Pancreas (tissue), 10 donors: Measurements from ENCODE around the gene PKD1L1. TPM values are rescaled to one million over a fixed set of nuclear protein-coding genes. Genes with fewer than 3 reads are reported as not detected.

Source experiments
- ATAC-seq, 4 donors: fragments of 200-7000 bp; cut with Tn5 transposase; one replicate each; pipeline versions ENCODE4 v1.8.0 to v1.9.1; 2020; ENCODE audit warnings: mild to moderate bottlenecking in 4 of 4, moderate library complexity in 4 of 4
- DNase-seq, 6 donors: peaks; one replicate each; pipeline ENCODE4 v3.0.0-alpha.2; 2020
- FAIRE-seq: peaks from 2 replicates; lab custom pipeline; 2012; peaks lifted over from hg19 to GRCh38; lab: Jason Lieb, UNC
- H3K27ac ChIP-seq, 4 donors: fragments of 200-600 bp; sonication (generic); 1 replicate in 3 of 4; 2 replicates in 1 of 4; pipeline versions ENCODE4 v1.5.0 to v1.8.0; 2020
- H3K27me3 ChIP-seq, 4 donors: fragments of 200-600 bp; one replicate each; pipeline ENCODE4 v1.8.0; 2021
- H3K36me3 ChIP-seq, 3 donors: fragments of 200-600 bp; sonication (generic) in 1 of 3; one replicate each; pipeline versions ENCODE4 v1.5.0 to v1.8.0; 2020 to 2021
- H3K4me1 ChIP-seq, 3 donors: fragments of 200-600 bp; one replicate each; pipeline ENCODE4 v1.8.0; 2021
- H3K4me3 ChIP-seq, 4 donors: fragments of 200-600 bp; sonication (generic) in 2 of 4; one replicate each; pipeline versions ENCODE4 v1.5.0 to v1.8.0; 2020 to 2021
- H3K9me3 ChIP-seq, 4 donors: fragments of 200-600 bp; one replicate each; pipeline ENCODE4 v1.8.0; 2021
- WGBS, 2 donors: extraction: QIAGEN DNeasy Blood & Tissue Kit; methylation state at CpG; one replicate each; pipeline ENCODE4 v1.1.7; 2013; 5-methylcytosine and 5-hydroxymethylcytosine counted together
- intact Hi-C, 3 donors: fragments of 100-400 bp; cut with DNase I; formaldehyde crosslinking; loops; one replicate each; pipeline versions ENCODE4 v1.11.1 to v1.14.2; 2022
- polyA plus RNA-seq, 2 donors: library from polyadenylated mRNA; stranded (reverse); fragments of 200-250 nt; gene quantifications; one replicate each; pipeline ENCODE4 v1.2.3, GENCODE V29; 2013
- total RNA-seq, 6 donors: library from RNA; stranded (reverse); fragmentation: NEBNext Ultra II Directional in 4 of 6; extraction: Animal tissue kit (Norgen Biotek cat#: 25700) in 4 of 6; gene quantifications; one replicate each; pipeline versions ENCODE4 v1.2.1 to v1.2.4, GENCODE V29; 2021 to 2023
- TF ChIP-seq, protein P1 (sequence below), 4 donors: fragments of 200-600 bp; sonication (generic) in 3 of 4; IDR thresholded peaks; one replicate each; pipeline versions ENCODE4 v1.5.0 to v1.8.0; 2021; ENCODE audit warnings: antibody characterized with exemption in 4 of 4
- donor health status: healthy with polysubstance abuse.
- donor health status: DM: no; HTN: no; CAD: no; lungs with moderate emphysema.
- donor health status: DM: no; HTN: no; CAD: no.
- donor health status: control.
- donor health status: control.
- donor health status: Bipolar disorder and iron deficiency.
- donor health status: DM: yes; HTN: yes; CAD: no.
- donor health status: DM: no; HTN: no; CAD: no.
- donor health status: DM: no; HTN: no; CAD: no.
- donor health status: DM: yes; HTN: yes; CAD: no.

PKD1L1 gene
- total and polyA plus RNA-seq, 8 donors: 0.03 to 0.54 (median 0.13) TPM

DNA sequence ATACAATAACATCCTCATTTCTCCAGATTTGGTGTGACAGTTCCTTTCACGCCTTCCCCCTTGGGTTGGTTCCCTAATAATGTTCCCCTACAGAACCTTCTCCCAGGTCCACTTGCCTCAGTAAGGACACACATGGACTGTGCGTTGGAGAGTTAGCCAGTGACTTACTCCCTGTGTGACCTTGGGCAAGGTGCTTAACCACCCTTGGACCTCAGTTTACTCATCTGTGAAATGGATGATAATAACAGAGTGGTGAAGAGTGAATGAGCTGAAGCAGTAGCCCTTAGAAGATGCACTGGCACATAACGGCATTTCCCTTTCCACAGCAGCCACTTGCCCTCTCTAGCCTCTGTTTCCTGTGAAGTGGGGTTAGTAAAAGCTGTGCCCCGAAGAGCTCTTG lies 175.8 kb downstream of the PKD1L1 start:
- no peaks in the 10 kb centered on the region for H3K9me3 ChIP-seq
- intact Hi-C loops: no loop called here
- DNase-seq (no peak), ATAC-seq (no peak), FAIRE-seq (no peak)
- no peaks in the 10 kb centered on the region for H3K27me3 ChIP-seq
- H3K4me3 ChIP-seq: no peak overlapping the region
- 85 to 97% methylated on average over 4 of the region's 4 CpGs for WGBS, 2 donors
- no peak overlapping the region for H3K27ac ChIP-seq
- H3K36me3 ChIP-seq: no peaks in the 10 kb centered on the region
- no peaks in the 10 kb centered on the region for H3K4me1 ChIP-seq
- TF ChIP-seq, protein P1, sequence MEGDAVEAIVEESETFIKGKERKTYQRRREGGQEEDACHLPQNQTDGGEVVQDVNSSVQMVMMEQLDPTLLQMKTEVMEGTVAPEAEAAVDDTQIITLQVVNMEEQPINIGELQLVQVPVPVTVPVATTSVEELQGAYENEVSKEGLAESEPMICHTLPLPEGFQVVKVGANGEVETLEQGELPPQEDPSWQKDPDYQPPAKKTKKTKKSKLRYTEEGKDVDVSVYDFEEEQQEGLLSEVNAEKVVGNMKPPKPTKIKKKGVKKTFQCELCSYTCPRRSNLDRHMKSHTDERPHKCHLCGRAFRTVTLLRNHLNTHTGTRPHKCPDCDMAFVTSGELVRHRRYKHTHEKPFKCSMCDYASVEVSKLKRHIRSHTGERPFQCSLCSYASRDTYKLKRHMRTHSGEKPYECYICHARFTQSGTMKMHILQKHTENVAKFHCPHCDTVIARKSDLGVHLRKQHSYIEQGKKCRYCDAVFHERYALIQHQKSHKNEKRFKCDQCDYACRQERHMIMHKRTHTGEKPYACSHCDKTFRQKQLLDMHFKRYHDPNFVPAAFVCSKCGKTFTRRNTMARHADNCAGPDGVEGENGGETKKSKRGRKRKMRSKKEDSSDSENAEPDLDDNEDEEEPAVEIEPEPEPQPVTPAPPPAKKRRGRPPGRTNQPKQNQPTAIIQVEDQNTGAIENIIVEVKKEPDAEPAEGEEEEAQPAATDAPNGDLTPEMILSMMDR (IDR thresholded peaks at IDR 0.05): no peak

DNA sequence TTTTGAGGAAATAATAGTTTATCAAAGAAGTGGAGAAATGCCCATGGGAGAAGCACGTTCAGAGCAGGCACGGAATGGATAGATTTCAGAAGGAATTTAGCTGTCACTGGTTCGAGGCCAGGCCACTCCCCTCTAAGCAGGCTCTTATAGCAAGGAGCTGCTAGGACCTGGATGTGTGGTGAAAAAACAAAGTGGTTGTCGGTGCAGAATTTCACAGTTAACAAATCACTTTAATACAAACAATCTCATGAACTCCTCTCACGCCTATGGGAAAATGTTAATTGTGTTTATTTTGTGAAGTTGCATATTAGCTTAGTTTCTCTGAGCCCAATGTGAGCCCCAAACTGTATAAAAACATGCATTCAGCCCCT lies 176.3 kb downstream of the PKD1L1 start:
- no peak for DNase-seq
- ATAC-seq: no peak

DNA sequence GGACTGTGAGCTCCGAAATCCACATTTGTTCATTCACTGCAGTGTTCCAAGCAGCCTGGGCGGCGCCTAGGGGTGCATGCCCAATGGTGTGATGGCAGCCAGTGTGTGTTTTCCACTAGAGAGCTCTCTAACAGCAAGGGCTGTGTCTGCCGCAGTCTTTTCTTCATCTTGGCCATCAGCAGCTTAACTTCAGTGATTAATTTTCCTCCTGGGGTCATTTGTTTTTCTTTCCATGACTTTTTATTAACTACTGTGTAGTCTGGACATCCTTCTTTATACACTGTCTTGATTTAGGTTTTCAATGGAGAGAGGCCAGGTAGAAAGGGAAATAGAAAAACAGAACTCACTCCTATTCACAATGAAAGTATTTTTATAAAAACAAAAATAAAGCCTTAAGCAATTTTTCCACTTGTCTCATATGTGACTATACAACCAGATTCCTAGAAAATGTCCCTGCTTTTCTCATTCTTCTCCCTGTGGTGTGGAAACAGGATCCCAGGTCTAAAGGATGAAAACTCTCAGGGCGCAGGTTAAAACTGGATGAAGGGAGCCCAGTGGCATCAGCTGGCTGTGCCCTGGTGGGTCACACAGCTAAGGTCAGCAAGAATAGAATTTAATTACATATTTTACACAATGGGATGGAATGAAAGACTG lies 176.8 kb downstream of the PKD1L1 start:
- DNase-seq: no peak
- Histone ChIP-seq H3K27me3 (no peaks in the 10 kb centered on the region), H3K4me3 (no peak overlapping the region), H3K27ac (no peak overlapping the region), H3K9me3 (no peaks in the 10 kb centered on the region), H3K36me3 (no peaks in the 10 kb centered on the region), H3K4me1 (no peaks in the 10 kb centered on the region)
- TF ChIP-seq, protein P1 (IDR thresholded peaks at IDR 0.05): no peak
- no peak for FAIRE-seq
- ATAC-seq: no peak
- WGBS, 2 donors: 74 to 76% methylated on average over 5 of the region's 5 CpGs
- intact Hi-C loops: no loop called here

More for the DNA sequence above, 176.3 kb downstream of the PKD1L1 start:
- H3K9me3 ChIP-seq: no peaks in the 10 kb centered on the region
- H3K4me1 ChIP-seq: no peaks in the 10 kb centered on the region
- H3K27ac ChIP-seq: no peak overlapping the region
- TF ChIP-seq, protein P1 (IDR thresholded peaks at IDR 0.05): no peak
- no peaks in the 10 kb centered on the region for H3K27me3 ChIP-seq
- no peaks in the 10 kb centered on the region for H3K36me3 ChIP-seq
- no peak for FAIRE-seq
- H3K4me3 ChIP-seq: no peak overlapping the region
- WGBS, 2 donors: 51 to 56% methylated on average over 5 of the region's 5 CpGs
- intact Hi-C loops: no loop called here

DNA sequence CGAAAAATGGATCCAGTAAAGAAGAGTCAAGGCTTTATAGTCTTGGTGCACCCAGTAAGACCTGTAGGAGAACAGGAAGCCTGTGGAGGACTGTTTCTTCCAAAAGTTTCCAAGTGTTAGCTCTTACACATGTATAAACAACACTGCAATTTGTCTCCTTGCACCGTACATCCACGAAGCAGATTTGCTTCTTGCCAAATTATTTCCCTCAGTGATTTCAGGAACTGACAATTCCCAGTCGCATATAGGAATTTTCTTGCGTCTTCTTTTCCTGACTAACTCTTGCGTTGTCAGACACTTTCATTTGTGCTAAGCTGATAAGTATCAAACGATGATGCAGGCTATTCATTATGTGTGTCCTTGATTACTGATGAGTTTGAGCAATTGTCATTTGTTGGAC lies 182.1 kb downstream of the PKD1L1 start:
- WGBS, 2 donors: 84 to 85% methylated on average over 7 of the region's 7 CpGs
- no peaks in the 10 kb centered on the region for H3K36me3 ChIP-seq
- intact Hi-C loops: no loop called here
- FAIRE-seq: no peak
- TF ChIP-seq, protein P1 (IDR thresholded peaks at IDR 0.05): no peak
- no peak for ATAC-seq
- H3K4me3 ChIP-seq: no peak overlapping the region
- no peak overlapping the region for H3K27ac ChIP-seq
- DNase-seq: no peak
- H3K27me3 ChIP-seq: no peaks in the 10 kb centered on the region
- peaks cover 0 to 4% (median 0%) of the 10 kb centered on the region in 3 donors for H3K4me1 ChIP-seq
- H3K9me3 ChIP-seq: no peaks in the 10 kb centered on the region

DNA sequence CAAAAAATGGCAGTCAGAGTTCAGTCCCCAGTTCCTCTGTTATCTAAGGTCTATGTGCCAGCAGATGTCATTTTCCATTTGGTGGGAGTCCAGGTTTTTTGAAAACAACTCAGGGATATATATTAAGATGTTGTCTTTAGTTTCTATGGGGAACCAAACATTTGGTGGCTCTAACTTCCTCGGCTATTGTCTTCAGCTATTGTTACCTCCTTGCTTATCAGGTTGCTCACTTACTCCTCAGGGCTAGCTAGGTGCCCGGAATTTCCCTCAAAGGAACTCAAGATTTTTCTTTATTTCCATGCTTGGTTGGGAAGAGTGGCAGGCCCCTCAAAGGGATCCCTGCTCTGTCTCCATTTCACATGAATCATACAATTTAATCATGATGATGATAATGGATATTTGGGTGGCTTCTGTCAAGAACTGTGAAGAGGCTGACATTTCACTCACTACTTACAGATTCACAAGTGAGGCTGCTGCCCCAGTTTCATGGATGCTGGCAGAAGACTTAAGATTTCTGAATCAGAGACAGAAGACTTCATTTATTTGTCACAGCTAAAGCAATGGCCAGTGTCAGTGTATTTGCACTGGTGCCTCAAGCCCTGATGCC lies 182.8 kb downstream of the PKD1L1 start:
- Histone ChIP-seq H3K9me3 (no peaks in the 10 kb centered on the region), H3K27ac (no peak overlapping the region), H3K36me3 (no peaks in the 10 kb centered on the region), H3K27me3 (no peaks in the 10 kb centered on the region), H3K4me3 (no peak overlapping the region), H3K4me1 (peaks cover 0 to 4% (median 0%) of the 10 kb centered on the region in 3 donors)
- ATAC-seq (no peak), FAIRE-seq (no peak), DNase-seq (no peak)
- TF ChIP-seq, protein P1 (IDR thresholded peaks at IDR 0.05): no peak
- intact Hi-C loops: no loop called here
- 88 to 89% methylated on average over 2 of the region's 2 CpGs for WGBS, 2 donors
